GM04503 (cell line): ENCODE measurements around the gene PPDPF.
"Not testable (repeated sequence)": the region's sequence is repeated elsewhere in the genome, so short reads cannot be mapped to it uniquely, and the experiment has no call there.

Source experiments
- DNase-seq: peaks from one replicate; pipeline ENCODE4 v3.0.0-alpha.2; 2012; ENCODE audit warnings: low read depth

The PPDPF gene

GRCh38 chr20:63551068-63551467 lies 30.5 kb downstream of the PPDPF start:
- DNase-seq: no peak

- DNase-seq: no peak
Measured at GRCh38 chr20:63552481-63553249, 32.1 kb downstream of the PPDPF start.

GRCh38 chr20:63553251-63553932 lies 32.8 kb downstream of the PPDPF start:
- DNase-seq: no peak

GRCh38 chr20:63553933-63554290 lies 33.3 kb downstream of the PPDPF start, which contains the start of gene FNDC11:
Gene FNDC11 (plus strand): TSS chr20:63554159. CDS start chr20:63555664, 1,505 bp downstream.
- no peak for DNase-seq

GRCh38 chr20:63554361-63555278 lies 34.1 kb downstream of the PPDPF start:
- no peak for DNase-seq

- DNase-seq: no peak
Measured at GRCh38 chr20:63555661-63556381, 35.3 kb downstream of the PPDPF start.

- no peak for DNase-seq
Measured at GRCh38 chr20:63556873-63557478, 36.4 kb downstream of the PPDPF start.

GRCh38 chr20:63557481-63557891 lies 36.9 kb downstream of the PPDPF start:
- no peak for DNase-seq

- DNase-seq: no peak
Measured at GRCh38 chr20:63558804-63559484, 38.4 kb downstream of the PPDPF start.

- DNase-seq: not testable (repeated sequence)
Measured at GRCh38 chr20:63559485-63560332, 39.1 kb downstream of the PPDPF start.

GRCh38 chr20:63560333-63560805 lies 39.8 kb downstream of the PPDPF start:
- no peak for DNase-seq

- DNase-seq: no peak
Measured at GRCh38 chr20:63560856-63561609, 40.5 kb downstream of the PPDPF start.

GRCh38 chr20:63561624-63562396 lies 41.2 kb downstream of the PPDPF start:
- no peak for DNase-seq

GRCh38 chr20:63562461-63563224 lies 42.1 kb downstream of the PPDPF start:
- no peak for DNase-seq

- DNase-seq: no peak
Measured at GRCh38 chr20:63563225-63563935, 42.8 kb downstream of the PPDPF start.

GRCh38 chr20:63564036-63564810 lies 43.7 kb downstream of the PPDPF start:
- DNase-seq: no peak
